Choroid plexus epithelial cell (primary cell): Measurements from ENCODE around the gene PIEZO2.

Source experiments
- DNase-seq: peaks from one replicate; pipeline ENCODE4 v3.0.0-alpha.2; 2010; ENCODE audit warnings: low read depth
- H3K4me3 ChIP-seq: 2 replicates; pipeline ENCODE4 v1.5.1; 2011; ENCODE audit warnings: low read depth, mild to moderate bottlenecking, control low read depth, low read length, moderate library complexity
- CTCF ChIP-seq: conservative IDR thresholded peaks from 2 replicates; pipeline ENCODE4 v1.5.1; 2011; ENCODE audit warnings: low read depth, mild to moderate bottlenecking, control low read depth, inconsistent platforms, low read length, moderate library complexity

Gene PIEZO2

GRCh38 chr18:11119959-11120587, 29.3 kb downstream of the PIEZO2 start:
- peak; percentile 31 for DNase-seq
- no peak for TF ChIP-seq CTCF

GRCh38 chr18:11119550-11119949, 29.8 kb downstream of the PIEZO2 start:
- TF ChIP-seq CTCF: no peak
- no peak overlapping the region for H3K4me3 ChIP-seq
- DNase-seq: no peak

More at GRCh38 chr18:11119959-11120587, 29.3 kb downstream of the PIEZO2 start:
- no peak overlapping the region for H3K4me3 ChIP-seq

- no peak for DNase-seq
- TF ChIP-seq CTCF: no peak
- no peak overlapping the region for H3K4me3 ChIP-seq
Measured at GRCh38 chr18:11118051-11118766, 31.2 kb downstream of the PIEZO2 start.

GRCh38 chr18:11115276-11115675, 34.1 kb downstream of the PIEZO2 start:
- no peak for TF ChIP-seq CTCF
- DNase-seq: peak; percentile 78
- H3K4me3 ChIP-seq: no peak overlapping the region

GRCh38 chr18:11114653-11115052, 34.7 kb downstream of the PIEZO2 start:
- no peak for TF ChIP-seq CTCF
- H3K4me3 ChIP-seq: no peak overlapping the region
- DNase-seq: peak; percentile 62

GRCh38 chr18:11113937-11114336, 35.4 kb downstream of the PIEZO2 start:
- DNase-seq: no peak
- no peak overlapping the region for H3K4me3 ChIP-seq
- TF ChIP-seq CTCF: no peak
